ENCODE measurements around the gene F10. TPM values are rescaled to one million over a fixed set of nuclear protein-coding genes. Genes with fewer than 3 reads are reported as not detected.

F10 gene
- total and polyA plus RNA-seq, 11 donors = 2.4 to 13.6 (median 9.2) TPM

GRCh38 chr13:113126265-113127150 is 3.9 kb downstream of the F10 start:
- DNase-seq (peak in 2 of 5 donors; percentile 10 to 11), ATAC-seq (no peak)
- H3K4me1 ChIP-seq = peaks cover 0 to 18% (median 4%) of the 10 kb centered on the region in 12 donors
- no peaks in the 10 kb centered on the region for H3K9me3 ChIP-seq
- 86 to 91% (median 91%) methylated on average over 18 of the region's 18 CpGs for WGBS, 4 donors
- H3K4me3 ChIP-seq = no peak overlapping the region
- peaks cover 0 to 10% (median 0%) of the 10 kb centered on the region in 9 donors for H3K27me3 ChIP-seq
- H3K36me3 ChIP-seq = no peaks in the 10 kb centered on the region
- no peak overlapping the region for H3K27ac ChIP-seq
- TF ChIP-seq POLR2A (IDR thresholded peaks at IDR 0.05) = no peak
- TF ChIP-seq CTCF (IDR thresholded peaks at IDR 0.05) = no peak
- intact Hi-C loops (cut with DNase I) = no loop called here

GRCh38 chr13:113129480-113129879 is 6.9 kb downstream of the F10 start:
- no peak for TF ChIP-seq POLR2A (IDR thresholded peaks at IDR 0.05)
- Histone ChIP-seq H3K9me3 (no peaks in the 10 kb centered on the region), H3K27ac (peak overlapping the region in 1 of 12 donors; percentile 2), H3K4me3 (peak overlapping the region in 10 of 12 donors; percentile 2 to 55 (median 44)), H3K36me3 (no peaks in the 10 kb centered on the region), H3K4me1 (peaks cover 0 to 10% (median 0%) of the 10 kb centered on the region in 12 donors), H3K27me3 (peaks cover 0 to 10% (median 0%) of the 10 kb centered on the region in 9 donors)
- intact Hi-C loops (cut with DNase I) = no loop called here
- ATAC-seq (peak in 2 of 4 donors; percentile 27 to 34), DNase-seq (no peak)
- WGBS, 4 donors = 60 to 89% (median 72%) methylated on average over 13 to 27 of the region's 27 CpGs

- Histone ChIP-seq H3K4me1 (peaks cover 0 to 10% (median 0%) of the 10 kb centered on the region in 12 donors), H3K36me3 (no peaks in the 10 kb centered on the region), H3K27ac (peak overlapping the region in 1 of 12 donors; percentile 2), H3K27me3 (peaks cover 0 to 10% (median 0%) of the 10 kb centered on the region in 9 donors), H3K4me3 (peak overlapping the region in 10 of 12 donors; percentile 2 to 55 (median 44)), H3K9me3 (no peaks in the 10 kb centered on the region)
- intact Hi-C loops (cut with DNase I) = no loop called here
- WGBS, 4 donors = 36 to 50% (median 43%) methylated on average over 58 to 60 of the region's 60 CpGs
- ATAC-seq (peak in 3 of 4 donors; percentile 36 to 93 (median 75)), DNase-seq (peak in 4 of 5 donors; percentile 14 to 84 (median 68))
- TF ChIP-seq POLR2A (IDR thresholded peaks at IDR 0.05) = no peak
- TF ChIP-seq CTCF (IDR thresholded peaks at IDR 0.05) = no peak
Measured at GRCh38 chr13:113129921-113130750, 7.5 kb downstream of the F10 start.

- ATAC-seq (no peak), DNase-seq (no peak)
- H3K27ac ChIP-seq = no peak overlapping the region
- H3K4me1 ChIP-seq = peaks cover 0 to 1% (median 0%) of the 10 kb centered on the region in 12 donors
- H3K36me3 ChIP-seq = peaks cover 0 to 3% (median 0%) of the 10 kb centered on the region in 9 donors
- H3K9me3 ChIP-seq = no peaks in the 10 kb centered on the region
- no peak overlapping the region for H3K4me3 ChIP-seq
- TF ChIP-seq CTCF (IDR thresholded peaks at IDR 0.05) (no peak), POLR2A (IDR thresholded peaks at IDR 0.05) (no peak)
- intact Hi-C loops (cut with DNase I) = no loop called here
- peaks cover 0 to 1% (median 0%) of the 10 kb centered on the region in 9 donors for H3K27me3 ChIP-seq
- 81 to 100% (median 90%) methylated on average over 2 of the region's 2 CpGs for WGBS, 4 donors
Measured at GRCh38 chr13:113135281-113135760, 12.7 kb downstream of the F10 start.

All from heart left ventricle (tissue), 16 donors.